ENCODE data around the gene MEI1. TPM values are rescaled to one million over a fixed set of nuclear protein-coding genes. Genes with fewer than 3 reads are reported as not detected.
"Not testable (repeated sequence)": the region's sequence is repeated elsewhere in the genome, so short reads cannot be mapped to it uniquely, and the experiment has no call there.

MEI1 gene
- total RNA-seq, 1 experiment from 2014 or later, result 0.24 TPM

GRCh38 chr22:41833369-41834004 is 134.2 kb downstream of the MEI1 start:
- H3K9me3 ChIP-seq (ENCODE audit: low read depth, low read length, poor library complexity, severe bottlenecking), result peaks cover 8% of the 10 kb centered on the region
- no TSS peak for BruUV-seq (replicated peaks)
- DNase-seq (ENCODE audit: low spot score), result peak; percentile 49
- no peaks in the 10 kb centered on the region for H3K27me3 ChIP-seq (replicated peaks; ENCODE audit: insufficient read depth, low read depth, low read length, poor library complexity)
- H3K4me3 ChIP-seq (ENCODE audit: low read depth, low read length, poor library complexity, severe bottlenecking), result peak overlapping the region; percentile 76
- intact Hi-C loops (cut with micrococcal nuclease; ENCODE audit: unreplicated experiment), result no loop called here
- ChIA-PET CTCF (interaction anchor here (0.6 kb wide), 1 partner anchor 92 kb away, joined by 3 read pairs; no protein-coding TSS in a partner anchor), POLR2A (ENCODE audit: low non-redundant PET) (interaction anchor here (0.6 to 0.7 kb wide), 2 partner anchors 33 to 113 kb away, joined by 3 to 4 read pairs; partner anchors contain the start of genes CCDC134 and CENPM)
- peak overlapping the region; percentile 99 for H3K27ac ChIP-seq (ENCODE audit: low read depth, low read length, poor library complexity, severe bottlenecking)
- H3K36me3 ChIP-seq (ENCODE audit: insufficient read depth, low read length, poor library complexity, severe bottlenecking), result peaks cover 40% of the 10 kb centered on the region
- H3K4me1 ChIP-seq (ENCODE audit: insufficient read depth, low read length, poor library complexity, severe bottlenecking), result peaks cover 19% of the 10 kb centered on the region
- TF ChIP-seq, protein P1, sequence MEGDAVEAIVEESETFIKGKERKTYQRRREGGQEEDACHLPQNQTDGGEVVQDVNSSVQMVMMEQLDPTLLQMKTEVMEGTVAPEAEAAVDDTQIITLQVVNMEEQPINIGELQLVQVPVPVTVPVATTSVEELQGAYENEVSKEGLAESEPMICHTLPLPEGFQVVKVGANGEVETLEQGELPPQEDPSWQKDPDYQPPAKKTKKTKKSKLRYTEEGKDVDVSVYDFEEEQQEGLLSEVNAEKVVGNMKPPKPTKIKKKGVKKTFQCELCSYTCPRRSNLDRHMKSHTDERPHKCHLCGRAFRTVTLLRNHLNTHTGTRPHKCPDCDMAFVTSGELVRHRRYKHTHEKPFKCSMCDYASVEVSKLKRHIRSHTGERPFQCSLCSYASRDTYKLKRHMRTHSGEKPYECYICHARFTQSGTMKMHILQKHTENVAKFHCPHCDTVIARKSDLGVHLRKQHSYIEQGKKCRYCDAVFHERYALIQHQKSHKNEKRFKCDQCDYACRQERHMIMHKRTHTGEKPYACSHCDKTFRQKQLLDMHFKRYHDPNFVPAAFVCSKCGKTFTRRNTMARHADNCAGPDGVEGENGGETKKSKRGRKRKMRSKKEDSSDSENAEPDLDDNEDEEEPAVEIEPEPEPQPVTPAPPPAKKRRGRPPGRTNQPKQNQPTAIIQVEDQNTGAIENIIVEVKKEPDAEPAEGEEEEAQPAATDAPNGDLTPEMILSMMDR (conservative IDR thresholded peaks at IDR 0.05; ENCODE audit: low read depth, low read length), result no peak
- TF ChIP-seq EZH2 (IDR thresholded peaks at IDR 0.05; ENCODE audit: borderline replicate concordance, low read depth, low read length, poor library complexity, severe bottlenecking), result no peak

- Histone ChIP-seq H3K36me3 (ENCODE audit: insufficient read depth, low read length, poor library complexity, severe bottlenecking) (peaks cover 48% of the 10 kb centered on the region), H3K4me3 (ENCODE audit: low read depth, low read length, poor library complexity, severe bottlenecking) (peak overlapping the region; percentile 76), H3K4me1 (ENCODE audit: insufficient read depth, low read length, poor library complexity, severe bottlenecking) (peaks cover 23% of the 10 kb centered on the region), H3K27me3 (replicated peaks; ENCODE audit: insufficient read depth, low read depth, low read length, poor library complexity) (no peaks in the 10 kb centered on the region), H3K27ac (ENCODE audit: low read depth, low read length, poor library complexity, severe bottlenecking) (peak overlapping the region; percentile 99), H3K9me3 (ENCODE audit: low read depth, low read length, poor library complexity, severe bottlenecking) (peaks cover 8% of the 10 kb centered on the region)
- no peak for DNase-seq (ENCODE audit: low spot score)
- BruUV-seq (replicated peaks), result TSS peak; percentile 58
- CTCF ChIA-PET, result no interaction called here
- POLR2A ChIA-PET (ENCODE audit: low non-redundant PET), result no interaction called here
- no peak for TF ChIP-seq EZH2 (IDR thresholded peaks at IDR 0.05; ENCODE audit: borderline replicate concordance, low read depth, low read length, poor library complexity, severe bottlenecking)
- TF ChIP-seq, protein P1 (conservative IDR thresholded peaks at IDR 0.05; ENCODE audit: low read depth, low read length), result no peak
- intact Hi-C loops (cut with micrococcal nuclease; ENCODE audit: unreplicated experiment), result no loop called here
These were observed 135.0 kb downstream of the MEI1 start for GRCh38 chr22:41834005-41834944.

- Histone ChIP-seq H3K4me1 (ENCODE audit: insufficient read depth, low read length, poor library complexity, severe bottlenecking) (peaks cover 23% of the 10 kb centered on the region), H3K36me3 (ENCODE audit: insufficient read depth, low read length, poor library complexity, severe bottlenecking) (peaks cover 57% of the 10 kb centered on the region), H3K27ac (ENCODE audit: low read depth, low read length, poor library complexity, severe bottlenecking) (peak overlapping the region; percentile 65)
- H3K4me3 ChIP-seq (ENCODE audit: low read depth, low read length, poor library complexity, severe bottlenecking); CTCF ChIA-PET; intact Hi-C loops (cut with micrococcal nuclease; ENCODE audit: unreplicated experiment); BruUV-seq (replicated peaks); DNase-seq (ENCODE audit: low spot score); H3K27me3 ChIP-seq (replicated peaks; ENCODE audit: insufficient read depth, low read depth, low read length, poor library complexity); H3K9me3 ChIP-seq (ENCODE audit: low read depth, low read length, poor library complexity, severe bottlenecking): not testable (repeated sequence)
- POLR2A ChIA-PET (ENCODE audit: low non-redundant PET), result interaction anchor here (0.6 kb wide), 1 partner anchor 1063 kb away, joined by 20 read pairs; no protein-coding TSS in a partner anchor
These were observed 136.2 kb downstream of the MEI1 start for GRCh38 chr22:41835462-41835861.

Measured in A673 (cell line).